Stimulated activated CD4-positive, alpha-beta T cell treated with anti-CD3 and anti-CD28 coated beads, Interleukin-4, amount 100 ng/mL, for 4 hours (primary cell): Measurements from ENCODE around the gene TCN1.
"Not testable (repeated sequence)": the region's sequence is repeated elsewhere in the genome, so short reads cannot be mapped to it uniquely, and the experiment has no call there.

Experiments
- DNase-seq, 2 experiments: peaks; one replicate each; pipeline ENCODE4 v3.0.0-alpha.2; 2020

Gene TCN1

GRCh38 chr11:59866397-59866796 is at the start of gene TCN1:
TSS of gene TCN1 (minus strand) at chr11:59866487. CDS start at chr11:59866470, 17 bp downstream.
- no peak for DNase-seq

GRCh38 chr11:59903569-59903968 is 37.3 kb upstream of the TCN1 start:
- DNase-seq, result not testable (repeated sequence)

GRCh38 chr11:59901306-59901705 is 35.0 kb upstream of the TCN1 start:
- DNase-seq, result no peak

- DNase-seq, result no peak
These were observed 34.3 kb upstream of the TCN1 start for GRCh38 chr11:59900366-59901126.

GRCh38 chr11:59899532-59899931 is 33.2 kb upstream of the TCN1 start:
- no peak for DNase-seq

- DNase-seq, result no peak
These were observed 32.4 kb upstream of the TCN1 start for GRCh38 chr11:59898650-59899049.

GRCh38 chr11:59898046-59898445 is 31.8 kb upstream of the TCN1 start:
- DNase-seq, result no peak

- DNase-seq, result no peak
These were observed 28.3 kb upstream of the TCN1 start for GRCh38 chr11:59894616-59895015.

GRCh38 chr11:59891781-59892181 is 25.5 kb upstream of the TCN1 start:
- DNase-seq, result no peak

- not testable (repeated sequence) for DNase-seq
These were observed 20.9 kb upstream of the TCN1 start for GRCh38 chr11:59887156-59887555.

- DNase-seq, result no peak
These were observed 17.3 kb upstream of the TCN1 start for GRCh38 chr11:59883597-59883996.

GRCh38 chr11:59879567-59879966 is 13.3 kb upstream of the TCN1 start:
- DNase-seq, result no peak

GRCh38 chr11:59878575-59878974 is 12.3 kb upstream of the TCN1 start, which contains the start of gene OOSP3:
TSS of gene OOSP3 (plus strand) at chr11:59878782. CDS start at chr11:59878809, 27 bp downstream.
- DNase-seq, result no peak

GRCh38 chr11:59877784-59878183 is 11.5 kb upstream of the TCN1 start:
- no peak for DNase-seq

GRCh38 chr11:59877325-59877724 is 11.0 kb upstream of the TCN1 start:
- DNase-seq, result no peak

- no peak for DNase-seq
These were observed 9.7 kb upstream of the TCN1 start for GRCh38 chr11:59875856-59876519.

- DNase-seq, result no peak
These were observed 5.8 kb upstream of the TCN1 start for GRCh38 chr11:59872076-59872475.

GRCh38 chr11:59867946-59868345 is 1.7 kb upstream of the TCN1 start:
- DNase-seq, result no peak

- DNase-seq, result no peak
These were observed 549 bp upstream of the TCN1 start for GRCh38 chr11:59866836-59867235.

- no peak for DNase-seq
These were observed 1.3 kb downstream of the TCN1 start for GRCh38 chr11:59865031-59865430.

GRCh38 chr11:59862252-59862651 is 4.0 kb downstream of the TCN1 start:
- no peak for DNase-seq

GRCh38 chr11:59859673-59860072 is 6.6 kb downstream of the TCN1 start:
- DNase-seq, result no peak

- DNase-seq, result peak in 1 of 2 experiments; percentile 12
These were observed 8.6 kb downstream of the TCN1 start for GRCh38 chr11:59857439-59858434.
